Mesenchymal stem cell (in vitro differentiated cells and primary cell): ENCODE measurements around the gene SESN1.

Experiments used
- DNase-seq: peaks from one replicate; pipeline ENCODE4 v3.0.0-alpha.2; 2013
- H2AFZ ChIP-seq: one replicate; pipeline ENCODE4 v1.6.1; 2013; ENCODE audit warnings: low read depth, mild to moderate bottlenecking, control low read depth, inconsistent platforms, low read length, moderate library complexity
- H2AK5ac ChIP-seq: 2 replicates; pipeline ENCODE4 v1.6.1; 2013; ENCODE audit warnings: low read length, moderate library complexity, mild to moderate bottlenecking, inconsistent platforms; ENCODE audit not compliant: severe bottlenecking
- H2BK120ac ChIP-seq: one replicate; pipeline ENCODE4 v1.6.1; 2013; ENCODE audit warnings: low read depth, mild to moderate bottlenecking, inconsistent platforms, low read length, moderate library complexity
- H2BK12ac ChIP-seq, 2 experiments: one replicate each; pipeline ENCODE4 v1.6.1; 2013; ENCODE audit warnings: inconsistent platforms in 2 of 2, low read length in 2 of 2, mild to moderate bottlenecking in 2 of 2, moderate library complexity in 2 of 2, control low read depth in 1 of 2
- H2BK15ac ChIP-seq: one replicate; pipeline ENCODE4 v1.6.1; 2013; ENCODE audit warnings: mild to moderate bottlenecking, low read depth, inconsistent platforms; ENCODE audit not compliant: poor library complexity, severe bottlenecking
- H2BK5ac ChIP-seq: 2 replicates; pipeline ENCODE4 v1.6.1; 2013; ENCODE audit warnings: low read depth, mild to moderate bottlenecking, low read length, control low read depth, inconsistent platforms; ENCODE audit not compliant: poor library complexity, severe bottlenecking
- H3K14ac ChIP-seq, 2 experiments: one replicate each; pipeline ENCODE4 v1.6.1; 2013; ENCODE audit warnings: inconsistent platforms in 2 of 2, low read length in 2 of 2, control low read depth in 1 of 2, mild to moderate bottlenecking in 1 of 2, moderate library complexity in 1 of 2
- H3K18ac ChIP-seq, 2 experiments: one replicate each; pipeline ENCODE4 v1.6.1; 2013; ENCODE audit warnings: inconsistent platforms in 2 of 2, low read length in 2 of 2, control low read depth in 1 of 2, low read depth in 1 of 2, mild to moderate bottlenecking in 1 of 2
- H3K23ac ChIP-seq, 2 experiments: one replicate each; pipeline ENCODE4 v1.6.1; 2013; ENCODE audit warnings: inconsistent platforms in 2 of 2, low read length in 2 of 2, mild to moderate bottlenecking in 2 of 2, moderate library complexity in 2 of 2, control low read depth in 1 of 2
- H3K27ac ChIP-seq: 2 replicates; pipeline ENCODE4 v1.5.1; 2013; ENCODE audit warnings: mild to moderate bottlenecking, moderate library complexity, low read length, control low read depth, inconsistent platforms; ENCODE audit not compliant: poor library complexity, severe bottlenecking
- H3K27me3 ChIP-seq, 2 experiments: 2 replicates each; pipeline versions ENCODE4 v1.6.1 to v1.7.0; 2013; ENCODE audit warnings: low read length in 2 of 2, mild to moderate bottlenecking in 2 of 2, moderate library complexity in 2 of 2, control low read depth in 1 of 2, inconsistent platforms in 1 of 2; ENCODE audit not compliant: control insufficient read depth in 1 of 2, insufficient read depth in 1 of 2
- H3K36me3 ChIP-seq, 2 experiments: 2 replicates each; pipeline versions ENCODE4 v1.6.1 to v1.7.0; 2013; ENCODE audit warnings: low read length in 2 of 2, control low read depth in 1 of 2, inconsistent platforms in 1 of 2, low read depth in 1 of 2, mild to moderate bottlenecking in 1 of 2; ENCODE audit not compliant: insufficient read depth in 2 of 2, control insufficient read depth in 1 of 2
- H3K4ac ChIP-seq, 2 experiments: one replicate each; pipeline ENCODE4 v1.6.1; 2013; ENCODE audit warnings: inconsistent platforms in 2 of 2, low read length in 2 of 2, mild to moderate bottlenecking in 2 of 2, moderate library complexity in 2 of 2, control low read depth in 1 of 2, low read depth in 1 of 2
- H3K4me1 ChIP-seq: 2 replicates; pipeline ENCODE4 v1.6.1; 2013; ENCODE audit warnings: low read depth, low read length, control low read depth; ENCODE audit not compliant: control insufficient read depth, insufficient read depth
- H3K4me2 ChIP-seq: 2 replicates; pipeline ENCODE4 v1.6.1; 2013; ENCODE audit warnings: low read length, mild to moderate bottlenecking, inconsistent platforms; ENCODE audit not compliant: poor library complexity, severe bottlenecking
- H3K4me3 ChIP-seq, 2 experiments: 2 replicates each; pipeline versions ENCODE4 v1.5.1 to v1.7.0; 2013; ENCODE audit warnings: low read length in 2 of 2, mild to moderate bottlenecking in 2 of 2, control low read depth in 1 of 2, low read depth in 1 of 2; ENCODE audit not compliant: insufficient read depth in 1 of 2
- H3K79me1 ChIP-seq: replicated peaks from 2 replicates; pipeline ENCODE4 v1.6.1; 2013; ENCODE audit warnings: mild to moderate bottlenecking, control low read depth, low read length, inconsistent platforms; ENCODE audit not compliant: poor library complexity, severe bottlenecking
- H3K9ac ChIP-seq: 2 replicates; pipeline ENCODE4 v1.7.0; 2013; ENCODE audit warnings: mild to moderate bottlenecking, low read length, moderate library complexity
- H3K9me3 ChIP-seq: 2 replicates; pipeline ENCODE4 v1.7.0; 2013; ENCODE audit warnings: mild to moderate bottlenecking, low read length; ENCODE audit not compliant: control insufficient read depth
- H4K8ac ChIP-seq: one replicate; pipeline ENCODE4 v1.6.1; 2013; ENCODE audit warnings: inconsistent platforms, mild to moderate bottlenecking, low read length, moderate library complexity
- H4K91ac ChIP-seq: one replicate; pipeline ENCODE4 v1.6.1; 2013; ENCODE audit warnings: mild to moderate bottlenecking, low read length, inconsistent platforms
- WGBS: methylation state at CpG from one replicate; pipeline ENCODE4 v1.1.7; 2013; ENCODE audit warnings: mixed read lengths; 5-methylcytosine and 5-hydroxymethylcytosine counted together

The SESN1 gene

DNA sequence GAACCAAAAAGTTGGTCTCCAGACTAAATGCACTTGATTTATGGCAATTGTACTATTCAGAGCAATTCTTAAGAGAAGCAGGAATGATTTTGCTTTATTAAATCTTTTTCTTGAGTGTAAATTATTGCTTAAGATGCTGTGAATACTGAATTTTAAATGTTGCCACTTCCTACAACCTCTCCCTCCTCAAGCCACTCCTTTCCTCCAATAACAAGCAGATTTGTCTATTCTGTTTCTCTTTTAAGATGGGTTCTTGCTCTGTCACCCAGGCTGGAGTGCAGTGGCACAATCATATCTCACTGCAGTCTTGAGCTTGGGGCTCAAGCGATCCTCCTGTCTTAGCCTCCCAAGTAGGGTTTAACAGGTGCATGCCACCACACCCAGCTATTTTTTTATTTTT is 65.3 kb downstream of the SESN1 start:
- Histone ChIP-seq H3K23ac (no peak overlapping the region), H3K18ac (no peak overlapping the region), H3K36me3 (no peaks in the 10 kb centered on the region), H3K27me3 (no peaks in the 10 kb centered on the region), H2BK5ac (no peak overlapping the region), H3K4ac (no peak overlapping the region), H3K27ac (no peak overlapping the region), H3K79me1 (peaks cover 12% of the 10 kb centered on the region), H2BK15ac (no peak overlapping the region), H3K4me1 (no peaks in the 10 kb centered on the region), H4K91ac (no peak overlapping the region), H2AFZ (no peak overlapping the region), H3K4me3 (no peak overlapping the region), H2BK12ac (no peak overlapping the region), H2AK5ac (no peak overlapping the region), H2BK120ac (no peak overlapping the region), H3K9me3 (no peaks in the 10 kb centered on the region), H3K9ac (no peak overlapping the region), H3K14ac (no peak overlapping the region), H3K4me2 (no peak overlapping the region), H4K8ac (no peak overlapping the region)
- 95% methylated on average over 1 of the region's 1 CpG for WGBS
- DNase-seq = no peak

DNA sequence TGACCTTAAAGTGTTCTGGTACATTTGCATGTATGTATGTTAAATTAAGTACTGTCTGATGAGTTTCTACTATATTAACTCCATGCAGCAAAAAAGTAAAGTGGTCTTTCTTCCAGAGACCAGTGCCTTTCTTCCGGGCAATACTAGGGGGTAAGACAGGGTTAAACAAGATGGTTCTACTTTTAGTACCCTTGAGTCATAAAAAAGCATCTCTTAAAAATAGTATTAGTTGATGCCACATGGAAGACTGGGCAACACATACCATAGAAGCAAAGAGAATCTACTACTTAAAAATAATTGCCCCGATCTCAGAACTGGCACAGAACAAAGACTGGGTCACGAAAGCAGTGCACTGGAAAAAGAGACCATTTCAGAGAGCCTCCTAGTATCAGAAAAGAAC is 66.2 kb downstream of the SESN1 start:
- no peak overlapping the region for H2BK12ac ChIP-seq
- no peak overlapping the region for H3K4ac ChIP-seq
- H3K4me2 ChIP-seq = no peak overlapping the region
- peaks cover 12% of the 10 kb centered on the region for H3K79me1 ChIP-seq
- 100% methylated on average over 2 of the region's 3 CpGs for WGBS
- H2BK5ac ChIP-seq = no peak overlapping the region
- no peak overlapping the region for H2BK120ac ChIP-seq
- no peak for DNase-seq
- no peaks in the 10 kb centered on the region for H3K27me3 ChIP-seq
- no peak overlapping the region for H3K14ac ChIP-seq
- no peak overlapping the region for H2AFZ ChIP-seq
- H3K23ac ChIP-seq = no peak overlapping the region
- H3K18ac ChIP-seq = no peak overlapping the region
- no peak overlapping the region for H3K9ac ChIP-seq
- H3K4me1 ChIP-seq = no peaks in the 10 kb centered on the region
- H3K9me3 ChIP-seq = no peaks in the 10 kb centered on the region
- H3K36me3 ChIP-seq = no peaks in the 10 kb centered on the region
- H4K91ac ChIP-seq = no peak overlapping the region
- no peak overlapping the region for H3K4me3 ChIP-seq
- no peak overlapping the region for H4K8ac ChIP-seq
- H2BK15ac ChIP-seq = no peak overlapping the region
- no peak overlapping the region for H2AK5ac ChIP-seq
- no peak overlapping the region for H3K27ac ChIP-seq

DNA sequence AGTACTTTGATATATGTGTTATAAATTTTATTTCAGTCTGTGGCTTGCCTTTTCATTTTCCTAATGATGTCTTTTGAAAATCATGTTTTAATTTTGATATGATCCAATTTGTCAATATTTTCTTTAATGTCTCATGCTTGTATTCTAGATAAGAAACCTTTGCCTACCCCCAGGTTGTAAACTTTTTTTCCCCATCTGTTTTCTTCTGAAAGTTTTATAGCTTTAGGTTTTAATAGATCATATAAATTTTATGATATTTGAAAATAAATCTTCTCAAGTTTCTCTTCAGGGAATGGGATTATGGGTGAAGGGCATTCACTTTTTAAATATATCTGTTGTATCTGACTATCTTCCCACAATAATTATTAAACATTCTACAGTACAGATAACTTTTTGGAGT is 66.7 kb downstream of the SESN1 start:
- no peak overlapping the region for H2AFZ ChIP-seq
- no peak overlapping the region for H3K4ac ChIP-seq
- no peak overlapping the region for H2BK15ac ChIP-seq
- H3K4me3 ChIP-seq = no peak overlapping the region
- H3K4me2 ChIP-seq = no peak overlapping the region
- no peak overlapping the region for H2BK12ac ChIP-seq
- H2BK5ac ChIP-seq = no peak overlapping the region
- H3K4me1 ChIP-seq = no peaks in the 10 kb centered on the region
- no peaks in the 10 kb centered on the region for H3K27me3 ChIP-seq
- H4K91ac ChIP-seq = no peak overlapping the region
- H3K9ac ChIP-seq = no peak overlapping the region
- peaks cover 12% of the 10 kb centered on the region for H3K79me1 ChIP-seq
- H4K8ac ChIP-seq = no peak overlapping the region
- no peak overlapping the region for H3K27ac ChIP-seq
- no peaks in the 10 kb centered on the region for H3K36me3 ChIP-seq
- no peak overlapping the region for H2AK5ac ChIP-seq
- no peak overlapping the region for H2BK120ac ChIP-seq
- H3K23ac ChIP-seq = no peak overlapping the region
- H3K9me3 ChIP-seq = no peaks in the 10 kb centered on the region
- no peak overlapping the region for H3K18ac ChIP-seq
- DNase-seq = no peak
- no peak overlapping the region for H3K14ac ChIP-seq

DNA sequence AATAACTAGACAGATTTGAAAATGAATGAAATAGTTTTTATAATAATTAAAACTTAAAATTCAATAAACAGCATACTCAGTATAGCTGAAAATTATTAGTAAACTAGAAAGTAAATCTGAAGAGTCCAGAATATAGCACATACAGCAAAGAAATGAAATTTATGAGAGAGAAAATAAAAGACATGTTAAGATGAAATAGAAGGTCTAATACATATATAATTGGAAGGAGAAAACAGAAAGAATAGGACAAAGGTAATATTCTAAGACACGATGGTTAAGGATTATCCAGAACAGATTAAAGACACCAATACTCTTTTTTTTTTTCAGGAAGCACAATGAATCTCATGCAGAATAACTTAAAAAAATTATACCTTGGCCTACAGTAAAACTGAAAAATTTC is 69.0 kb downstream of the SESN1 start:
- Histone ChIP-seq H3K27me3 (no peaks in the 10 kb centered on the region), H3K4me2 (no peak overlapping the region), H4K91ac (no peak overlapping the region), H2AK5ac (no peak overlapping the region), H3K9ac (no peak overlapping the region), H2AFZ (no peak overlapping the region), H2BK120ac (no peak overlapping the region), H3K18ac (no peak overlapping the region), H3K27ac (no peak overlapping the region), H3K79me1 (peaks cover 7% of the 10 kb centered on the region), H3K36me3 (no peaks in the 10 kb centered on the region), H2BK12ac (no peak overlapping the region), H3K14ac (no peak overlapping the region), H2BK15ac (no peak overlapping the region), H3K4me3 (no peak overlapping the region), H3K9me3 (no peaks in the 10 kb centered on the region), H3K4ac (no peak overlapping the region), H4K8ac (no peak overlapping the region), H3K23ac (no peak overlapping the region), H3K4me1 (no peaks in the 10 kb centered on the region), H2BK5ac (no peak overlapping the region)
- no CpG with 5 or more reads among the region's 1 CpG for WGBS
- no peak for DNase-seq
